GM10847 (cell line): ENCODE measurements around the gene SIRT2.

ENCODE experiments used
- POLR2A ChIP-seq: IDR thresholded peaks from 2 replicates; pipeline ENCODE4 v1.6.1; 2011; ENCODE audit not compliant: insufficient read length; ENCODE audit errors: extremely low read depth

Gene SIRT2

GRCh38 chr19:38845374-38846024 is 53.9 kb downstream of the SIRT2 start:
- TF ChIP-seq POLR2A: no peak

DNA sequence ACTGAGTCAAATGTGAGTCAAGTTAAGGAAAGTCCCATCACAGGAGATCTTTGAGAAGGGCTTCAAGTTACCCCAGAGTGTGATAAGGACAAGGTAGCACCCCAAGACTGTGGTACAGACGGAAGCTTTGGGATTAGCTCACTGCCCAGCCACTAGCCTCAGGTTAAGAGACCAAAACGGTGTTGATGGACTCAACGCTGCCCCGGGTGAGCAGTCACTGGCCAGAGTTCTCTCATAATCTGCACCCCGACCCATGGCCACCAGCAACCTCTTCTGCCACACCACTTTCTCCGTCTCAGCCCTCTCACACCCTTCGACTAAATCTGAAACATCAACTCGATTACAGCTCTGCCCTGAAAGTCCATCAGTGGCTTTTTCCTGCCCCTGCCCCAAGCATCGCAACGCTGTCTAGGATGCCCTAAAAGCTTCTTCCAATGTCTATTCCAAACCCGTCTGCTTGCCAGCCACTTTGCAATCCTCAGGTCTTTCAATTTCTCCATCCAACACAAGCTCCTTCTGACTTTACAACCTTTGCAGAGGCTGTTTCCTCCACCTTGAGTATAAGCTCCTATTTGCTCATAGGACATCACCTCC is 55.2 kb downstream of the SIRT2 start:
- TF ChIP-seq POLR2A: no peak

DNA sequence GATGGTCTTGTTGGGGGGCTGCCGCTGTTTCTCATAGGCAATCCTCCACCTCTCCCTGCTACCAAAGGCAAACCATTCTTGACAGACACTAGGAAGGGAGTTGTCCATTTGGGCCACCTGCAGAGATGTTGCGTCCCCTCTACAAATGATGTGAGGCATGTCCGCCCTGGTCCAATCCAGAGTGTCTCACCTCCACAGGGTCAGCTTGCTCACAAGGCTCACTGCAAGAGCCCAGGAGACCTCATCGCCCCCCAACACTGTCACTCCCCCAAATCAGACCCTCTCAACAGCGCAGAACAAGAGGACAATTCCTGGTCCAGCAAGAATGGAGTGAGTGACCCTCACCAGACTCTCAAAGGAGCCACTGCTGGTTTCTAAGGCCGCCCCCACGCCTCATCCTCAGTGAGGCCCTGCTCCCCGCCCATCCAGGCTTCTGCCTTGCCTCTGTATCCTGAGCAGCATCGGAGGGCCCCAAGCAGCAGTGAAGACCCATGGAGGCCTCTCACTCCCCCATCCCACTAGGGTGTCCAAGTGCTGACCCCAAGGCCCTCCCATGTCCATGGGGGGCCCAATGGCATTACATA is 56.2 kb downstream of the SIRT2 start:
- TF ChIP-seq POLR2A: no peak

GRCh38 chr19:38842439-38843174 is 56.8 kb downstream of the SIRT2 start:
- TF ChIP-seq POLR2A: no peak

GRCh38 chr19:38841787-38842438 is 57.5 kb downstream of the SIRT2 start:
- TF ChIP-seq POLR2A: no peak

DNA sequence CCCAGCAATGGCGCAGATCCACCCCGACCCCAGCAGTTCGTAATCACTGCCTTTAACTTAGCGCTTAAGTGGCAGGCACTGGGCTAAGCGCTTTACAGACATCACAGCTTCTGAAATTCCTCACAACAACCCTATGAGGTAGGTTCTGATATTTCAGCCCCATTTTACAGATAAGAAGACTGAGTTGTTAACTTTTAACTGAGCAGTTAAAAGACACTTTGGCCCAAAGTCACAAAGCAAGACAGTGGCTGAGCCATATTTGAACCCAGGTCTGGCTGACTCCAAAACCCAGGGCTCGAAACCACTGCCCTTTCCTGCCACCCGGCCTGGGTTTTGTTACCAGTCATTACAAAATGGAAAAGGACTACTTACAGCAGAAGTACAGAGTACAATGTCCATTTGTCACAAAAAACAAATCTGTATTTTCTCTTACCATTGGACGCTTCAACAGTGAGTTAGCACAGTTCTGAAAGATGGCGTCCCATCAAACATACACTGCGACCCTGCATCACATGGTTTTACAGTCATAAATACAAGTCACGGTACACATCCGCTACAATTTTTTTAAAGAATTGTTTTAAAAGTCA is 58.1 kb downstream of the SIRT2 start:
- no peak for TF ChIP-seq POLR2A

DNA sequence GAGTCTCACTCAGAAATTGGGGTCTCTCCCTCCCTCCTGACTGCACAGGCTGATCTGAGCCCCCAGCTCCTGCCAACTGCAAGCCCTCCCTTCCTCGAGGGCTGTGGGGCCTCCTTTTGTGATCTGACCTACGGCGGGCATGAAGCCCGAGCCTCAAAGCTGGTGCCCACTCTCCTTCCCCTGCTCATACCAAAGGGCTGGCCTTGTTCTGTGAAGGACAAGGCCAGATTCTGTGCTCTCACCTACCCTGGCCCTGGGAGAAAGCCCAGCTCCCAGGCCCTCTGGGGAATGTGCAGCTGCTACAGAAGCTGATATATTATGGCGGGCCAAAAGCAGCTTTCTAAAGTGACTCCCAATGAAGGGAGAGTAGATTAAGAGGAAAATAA is 58.8 kb downstream of the SIRT2 start:
- no peak for TF ChIP-seq POLR2A

GRCh38 chr19:38839816-38840582 is 59.4 kb downstream of the SIRT2 start:
- no peak for TF ChIP-seq POLR2A

DNA sequence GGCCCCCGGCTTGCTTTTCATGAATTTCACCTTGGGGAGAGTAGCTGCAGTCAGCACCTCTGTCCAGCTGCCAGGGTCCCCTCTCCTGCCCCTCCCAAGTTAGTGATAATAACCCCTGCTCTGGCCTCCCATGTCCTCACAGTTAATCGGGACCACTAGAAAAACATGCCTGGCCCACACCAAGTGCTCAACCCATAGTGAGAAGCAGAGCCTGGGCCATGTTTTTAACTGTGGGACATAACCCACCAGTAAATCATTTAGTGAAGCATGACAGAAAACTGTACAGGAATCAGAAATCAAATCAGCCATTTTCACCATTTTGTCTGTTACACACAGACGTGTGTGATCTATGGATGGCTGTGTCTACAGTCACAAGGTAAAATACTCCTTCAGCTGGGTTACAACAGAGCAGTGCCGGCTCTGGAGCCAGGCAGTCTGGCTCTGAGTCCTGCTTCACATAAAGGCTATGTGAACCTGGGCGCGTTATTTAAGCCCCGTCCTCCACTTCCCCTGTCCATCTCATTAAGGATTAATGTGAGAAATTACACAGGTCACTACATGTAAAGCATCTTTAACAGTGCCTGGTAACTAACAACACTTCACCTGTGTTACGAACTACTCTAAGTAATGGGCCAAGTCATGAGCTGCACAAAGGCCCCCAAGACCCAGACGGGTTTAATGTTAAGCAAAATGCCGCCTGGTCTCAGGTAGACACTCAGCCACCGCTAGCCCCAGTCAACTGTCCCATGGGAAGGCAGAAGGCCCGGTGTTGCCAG is 60.2 kb downstream of the SIRT2 start:
- TF ChIP-seq POLR2A: no peak

DNA sequence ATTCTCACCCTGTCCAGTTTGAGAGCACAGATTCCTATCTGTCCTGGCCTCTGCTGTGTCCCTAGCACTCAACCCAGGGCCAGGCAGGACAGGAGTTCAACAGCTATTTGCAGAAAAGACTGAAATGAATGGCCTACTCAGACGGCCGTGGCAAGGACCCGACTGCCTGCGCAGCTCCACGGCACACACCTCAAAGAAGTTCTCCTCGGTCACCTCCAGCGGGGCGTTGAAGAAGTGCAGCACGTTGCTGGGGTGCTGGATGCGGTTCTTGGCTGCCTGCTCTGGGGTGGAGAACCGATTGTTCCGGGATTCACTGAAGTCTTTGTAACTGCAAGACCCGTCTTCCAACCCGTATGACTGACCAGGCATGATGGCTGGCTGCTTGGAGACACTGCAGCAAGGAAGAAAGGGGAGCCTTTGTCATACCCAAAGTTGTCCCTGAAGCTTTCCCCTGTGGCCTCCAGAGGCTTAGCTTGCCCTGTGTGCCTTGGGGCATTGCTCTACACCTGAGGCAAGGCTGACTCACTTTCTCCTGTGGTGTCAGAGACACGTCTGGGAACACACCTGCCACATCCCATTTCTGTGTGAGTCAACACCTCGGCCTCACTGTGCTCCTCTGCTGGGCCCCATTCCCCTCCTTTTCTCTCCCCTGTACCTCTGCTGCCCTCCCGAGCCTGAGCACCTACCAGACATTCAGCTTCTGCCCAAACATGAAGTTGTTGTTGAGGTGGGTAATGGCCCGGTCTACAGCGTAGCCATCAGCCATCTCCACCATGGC is 61.0 kb downstream of the SIRT2 start:
- TF ChIP-seq POLR2A: no peak

DNA sequence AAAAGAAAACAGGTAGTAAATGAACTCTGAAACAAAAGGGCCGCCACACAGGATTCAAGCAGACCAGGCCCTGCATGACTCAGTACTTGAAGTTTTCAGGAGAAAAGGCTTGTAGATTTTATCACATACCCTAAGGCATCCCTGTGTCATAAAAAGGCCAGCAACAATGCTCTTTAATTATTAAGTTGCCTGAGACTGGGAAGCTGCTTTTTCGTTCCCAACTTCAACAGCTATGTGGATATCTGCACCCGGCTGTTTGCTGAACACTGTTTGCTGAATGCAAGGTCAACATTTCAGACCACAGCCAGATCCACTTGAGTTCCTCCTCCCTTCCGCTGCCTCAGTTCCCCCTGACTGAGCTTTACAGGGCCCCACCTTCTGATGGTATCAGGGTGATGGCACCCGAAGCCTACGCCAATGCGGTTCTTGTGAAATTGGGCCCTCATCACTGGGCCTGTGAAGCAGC is 61.7 kb downstream of the SIRT2 start:
- no peak for TF ChIP-seq POLR2A

DNA sequence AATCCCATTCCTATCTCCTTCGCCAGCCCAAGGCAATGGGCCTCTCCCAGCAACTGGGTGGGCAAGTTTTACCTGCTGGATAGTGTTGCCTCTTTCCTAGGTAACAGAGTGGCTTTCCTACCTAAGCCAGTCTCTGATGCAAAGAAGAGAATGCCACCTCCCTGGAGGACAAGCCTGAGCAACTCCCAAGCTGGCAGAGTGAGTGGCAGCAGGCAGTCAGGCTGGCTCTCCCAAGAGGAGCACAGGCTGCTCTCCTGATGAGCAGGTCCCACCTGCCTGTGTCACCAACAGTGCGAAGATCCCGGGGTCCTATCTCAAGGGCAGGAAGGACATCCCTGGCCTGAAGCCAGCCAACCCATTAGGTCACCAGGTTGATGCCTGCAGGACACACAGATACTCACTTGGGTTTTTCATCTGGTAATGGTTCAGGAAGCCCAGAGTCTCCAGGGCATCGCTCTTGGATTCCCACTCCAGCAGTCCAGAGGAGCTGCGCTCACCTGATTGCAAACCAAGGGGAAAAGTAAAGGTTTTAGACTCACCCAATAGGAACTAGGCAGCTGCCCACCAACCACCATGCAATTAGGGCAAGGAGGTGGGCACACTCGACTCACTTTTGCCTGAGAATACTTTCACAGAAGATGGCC is 62.3 kb downstream of the SIRT2 start:
- TF ChIP-seq POLR2A: no peak

- TF ChIP-seq POLR2A: no peak
Measured at GRCh38 chr19:38836159-38836982, 63.0 kb downstream of the SIRT2 start.
